HepG2 (cell line): ENCODE measurements around the gene UAP1L1. TPM values are rescaled to one million over a fixed set of nuclear protein-coding genes. Genes with fewer than 3 reads are reported as not detected.

Experiments used
- EZH2 ChIP-seq: conservative IDR thresholded peaks from 2 replicates; pipeline ENCODE4 v1.6.1; 2012; ENCODE audit warnings: mild to moderate bottlenecking, low read depth, low read length, moderate library complexity
- HDAC2 ChIP-seq: sonication (generic); formaldehyde crosslinking; IDR thresholded peaks from 2 replicates; pipeline ENCODE4 v1.4.0; 2020; ENCODE audit warnings: missing genetic modification reagents
- MAZ ChIP-seq, 2 experiments: sonication (generic) in 1 of 2; formaldehyde crosslinking in 1 of 2; IDR thresholded peaks; 2 replicates each; pipeline versions ENCODE4 v1.5.0 to v1.6.1; 2012 to 2020; ENCODE audit warnings: low read depth in 2 of 2, mild to moderate bottlenecking in 2 of 2, borderline replicate concordance in 1 of 2, improper control_type of control experiment in 1 of 2, low read length in 1 of 2, missing genetic modification reagents in 1 of 2, moderate library complexity in 1 of 2
- NFYB ChIP-seq: sonication (generic); formaldehyde crosslinking; IDR thresholded peaks from 2 replicates; pipeline ENCODE4 v1.4.0; 2020; ENCODE audit warnings: missing genetic modification reagents
- REXO4 ChIP-seq: sonication (generic); formaldehyde crosslinking; IDR thresholded peaks from 2 replicates; pipeline ENCODE4 v1.8.0; 2022; ENCODE audit warnings: missing genetic modification reagents, mild to moderate bottlenecking, borderline replicate concordance
- SMC3 ChIP-seq: IDR thresholded peaks from 2 replicates; pipeline ENCODE4 v1.6.1; 2011; ENCODE audit warnings: low read length, improper control_type of control experiment
- SPEN ChIP-seq: sonication (generic); formaldehyde crosslinking; IDR thresholded peaks from 2 replicates; pipeline ENCODE4 v1.5.1; 2020; ENCODE audit warnings: low read depth, mild to moderate bottlenecking, missing genetic modification reagents
- ZFP90 ChIP-seq: sonication (generic); formaldehyde crosslinking; IDR thresholded peaks from 2 replicates; pipeline ENCODE4 v1.8.0; 2022; ENCODE audit warnings: missing genetic modification reagents, mild to moderate bottlenecking, inconsistent platforms, borderline replicate concordance
- ZNF225 ChIP-seq: sonication (generic); formaldehyde crosslinking; IDR thresholded peaks from 2 replicates; pipeline ENCODE4 v1.4.0; 2020; ENCODE audit warnings: mild to moderate bottlenecking, missing genetic modification reagents
- ZNF230 ChIP-seq: sonication (generic); formaldehyde crosslinking; IDR thresholded peaks from 2 replicates; pipeline ENCODE4 v1.4.0; 2020; ENCODE audit warnings: mild to moderate bottlenecking, missing genetic modification reagents
- ZNF234 ChIP-seq: sonication (generic); formaldehyde crosslinking; conservative IDR thresholded peaks from 2 replicates; pipeline ENCODE4 v1.5.1; 2020; ENCODE audit warnings: mild to moderate bottlenecking, missing genetic modification reagents
- ZNF280D ChIP-seq: sonication (generic); formaldehyde crosslinking; IDR thresholded peaks from 2 replicates; pipeline ENCODE4 v1.5.1; 2020; ENCODE audit warnings: mild to moderate bottlenecking, missing genetic modification reagents
- ZNF383 ChIP-seq: sonication (generic); formaldehyde crosslinking; IDR thresholded peaks from 2 replicates; pipeline ENCODE4 v1.4.0; 2020; ENCODE audit warnings: missing genetic modification reagents, mild to moderate bottlenecking, borderline replicate concordance
- polyA plus RNA-seq, 8 experiments: library from polyadenylated mRNA; depleted of rRNA in 3 of 8; stranded (reverse) in 7 of 8; unstranded in 1 of 8; fragments of >200 nt; fragmentation: Illumina TruSeq in 4 of 8; extraction: Trizol in 4 of 8; gene quantifications; 2 replicates each; pipeline versions ENCODE4 v1.2.1 to v1.2.3, GENCODE V29; 2011 to 2016; ENCODE audit warnings: low read depth in 4 of 8, missing spikeins in 1 of 8, mixed read lengths in 1 of 8; ENCODE audit not compliant: insufficient read depth in 1 of 8
- total RNA-seq, 5 experiments: library from RNA; depleted of rRNA; stranded (reverse); fragments of >200 nt; fragmentation: Illumina TruSeq; extraction: Trizol; gene quantifications; 2 replicates each; pipeline ENCODE4 v1.2.3, GENCODE V29; 2016; ENCODE audit warnings: low read depth in 1 of 5
- TF ChIP-seq, protein P1 (sequence below): sonication (generic); formaldehyde crosslinking; IDR thresholded peaks from 2 replicates; pipeline ENCODE4 v1.9.0; 2022; ENCODE audit warnings: missing genetic modification reagents, mild to moderate bottlenecking, borderline replicate concordance
- TF ChIP-seq, protein P2 (sequence below): sonication (generic); formaldehyde crosslinking; IDR thresholded peaks from 2 replicates; pipeline ENCODE4 v1.4.0; 2020; ENCODE audit warnings: missing genetic modification reagents, borderline replicate concordance
- TF ChIP-seq, protein P3 (sequence below): sonication (generic); formaldehyde crosslinking; IDR thresholded peaks from 2 replicates; pipeline ENCODE4 v1.4.0; 2020; ENCODE audit warnings: missing genetic modification reagents

Gene UAP1L1
- total and polyA plus RNA-seq, 2 of the 13 experiments (the other 11 are each of a cell fraction or from before 2014, with no cell fraction given), result 5.4 to 6.4 TPM

DNA sequence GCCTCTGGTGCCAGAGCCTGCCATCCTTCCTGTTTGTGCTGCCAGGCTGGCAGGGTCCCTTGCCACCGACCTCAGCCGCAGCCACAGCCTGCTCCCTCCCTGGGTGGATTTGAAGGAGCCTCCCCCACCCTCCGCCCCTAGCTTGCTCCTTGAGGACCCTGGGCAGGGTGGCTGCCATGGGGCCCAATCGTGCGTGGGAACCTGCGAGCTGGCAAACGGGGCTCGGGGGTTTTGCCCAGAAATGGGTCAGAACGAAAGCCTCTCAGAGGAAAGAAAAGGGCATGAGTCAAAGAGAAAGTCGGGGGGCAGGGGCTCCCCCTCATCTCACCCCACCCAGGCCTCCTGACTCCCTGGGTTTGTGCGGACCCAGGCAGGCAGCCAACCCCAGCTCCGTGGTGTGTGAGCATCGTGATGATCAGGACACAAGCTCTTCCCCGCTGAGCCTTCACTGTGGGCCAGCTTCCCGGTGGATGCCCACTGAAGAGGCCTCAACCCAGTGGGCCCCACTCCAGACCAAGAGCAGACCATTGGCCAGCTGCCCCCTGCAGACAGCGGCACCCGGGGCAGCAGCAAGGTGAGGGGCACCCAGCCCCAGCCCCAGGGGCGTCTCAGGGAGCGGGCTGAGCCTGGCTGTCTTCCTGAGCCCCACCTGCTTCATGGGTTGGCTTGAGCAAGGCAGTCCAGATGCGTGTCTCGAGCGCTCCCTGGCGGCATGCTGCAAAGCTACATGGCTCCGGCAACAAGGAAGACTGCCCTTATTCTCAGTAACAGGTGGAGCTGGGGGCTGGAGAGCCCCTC lies 42.4 kb upstream of the UAP1L1 start (continued):
- TF ChIP-seq, protein P1, sequence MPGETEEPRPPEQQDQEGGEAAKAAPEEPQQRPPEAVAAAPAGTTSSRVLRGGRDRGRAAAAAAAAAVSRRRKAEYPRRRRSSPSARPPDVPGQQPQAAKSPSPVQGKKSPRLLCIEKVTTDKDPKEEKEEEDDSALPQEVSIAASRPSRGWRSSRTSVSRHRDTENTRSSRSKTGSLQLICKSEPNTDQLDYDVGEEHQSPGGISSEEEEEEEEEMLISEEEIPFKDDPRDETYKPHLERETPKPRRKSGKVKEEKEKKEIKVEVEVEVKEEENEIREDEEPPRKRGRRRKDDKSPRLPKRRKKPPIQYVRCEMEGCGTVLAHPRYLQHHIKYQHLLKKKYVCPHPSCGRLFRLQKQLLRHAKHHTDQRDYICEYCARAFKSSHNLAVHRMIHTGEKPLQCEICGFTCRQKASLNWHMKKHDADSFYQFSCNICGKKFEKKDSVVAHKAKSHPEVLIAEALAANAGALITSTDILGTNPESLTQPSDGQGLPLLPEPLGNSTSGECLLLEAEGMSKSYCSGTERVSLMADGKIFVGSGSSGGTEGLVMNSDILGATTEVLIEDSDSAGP, result peak; percentile 61
- no peak for TF ChIP-seq ZNF234 (CRISPR knock-in tag)
- no peak for TF ChIP-seq ZNF230 (CRISPR knock-in tag)
- TF ChIP-seq, protein P2, sequence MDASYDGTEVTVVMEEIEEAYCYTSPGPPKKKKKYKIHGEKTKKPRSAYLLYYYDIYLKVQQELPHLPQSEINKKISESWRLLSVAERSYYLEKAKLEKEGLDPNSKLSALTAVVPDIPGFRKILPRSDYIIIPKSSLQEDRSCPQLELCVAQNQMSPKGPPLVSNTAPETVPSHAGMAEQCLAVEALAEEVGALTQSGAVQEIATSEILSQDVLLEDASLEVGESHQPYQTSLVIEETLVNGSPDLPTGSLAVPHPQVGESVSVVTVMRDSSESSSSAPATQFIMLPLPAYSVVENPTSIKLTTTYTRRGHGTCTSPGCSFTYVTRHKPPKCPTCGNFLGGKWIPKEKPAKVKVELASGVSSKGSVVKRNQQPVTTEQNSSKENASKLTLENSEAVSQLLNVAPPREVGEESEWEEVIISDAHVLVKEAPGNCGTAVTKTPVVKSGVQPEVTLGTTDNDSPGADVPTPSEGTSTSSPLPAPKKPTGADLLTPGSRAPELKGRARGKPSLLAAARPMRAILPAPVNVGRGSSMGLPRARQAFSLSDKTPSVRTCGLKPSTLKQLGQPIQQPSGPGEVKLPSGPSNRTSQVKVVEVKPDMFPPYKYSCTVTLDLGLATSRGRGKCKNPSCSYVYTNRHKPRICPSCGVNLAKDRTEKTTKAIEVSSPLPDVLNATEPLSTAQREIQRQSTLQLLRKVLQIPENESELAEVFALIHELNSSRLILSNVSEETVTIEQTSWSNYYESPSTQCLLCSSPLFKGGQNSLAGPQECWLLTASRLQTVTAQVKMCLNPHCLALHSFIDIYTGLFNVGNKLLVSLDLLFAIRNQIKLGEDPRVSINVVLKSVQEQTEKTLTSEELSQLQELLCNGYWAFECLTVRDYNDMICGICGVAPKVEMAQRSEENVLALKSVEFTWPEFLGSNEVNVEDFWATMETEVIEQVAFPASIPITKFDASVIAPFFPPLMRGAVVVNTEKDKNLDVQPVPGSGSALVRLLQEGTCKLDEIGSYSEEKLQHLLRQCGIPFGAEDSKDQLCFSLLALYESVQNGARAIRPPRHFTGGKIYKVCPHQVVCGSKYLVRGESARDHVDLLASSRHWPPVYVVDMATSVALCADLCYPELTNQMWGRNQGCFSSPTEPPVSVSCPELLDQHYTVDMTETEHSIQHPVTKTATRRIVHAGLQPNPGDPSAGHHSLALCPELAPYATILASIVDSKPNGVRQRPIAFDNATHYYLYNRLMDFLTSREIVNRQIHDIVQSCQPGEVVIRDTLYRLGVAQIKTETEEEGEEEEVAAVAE (CRISPR knock-in tag), result no peak
- TF ChIP-seq REXO4, result no peak
- TF ChIP-seq SPEN, result peak; percentile 40; the same call in 1 of the 2 replicates
- no peak for TF ChIP-seq EZH2
- peak; percentile 34; the same call in 1 of the 2 replicates for TF ChIP-seq ZNF225 (CRISPR knock-in tag)
- TF ChIP-seq SMC3, result peak; percentile 68
- TF ChIP-seq NFYB (CRISPR knock-in tag), result no peak
- no peak for TF ChIP-seq ZFP90 (CRISPR knock-in tag)
- no peak for TF ChIP-seq MAZ (IDR thresholded peaks at IDR 0.05; ENCODE audit: borderline replicate concordance, low read depth, low read length)
- peak; percentile 65; the same call in 1 of the 2 replicates for TF ChIP-seq MAZ (CRISPR knock-in tag; IDR thresholded peaks at IDR 0.05; ENCODE audit: low read depth)
- TF ChIP-seq ZNF383 (CRISPR knock-in tag), result no peak
- TF ChIP-seq ZNF280D (CRISPR knock-in tag), result no peak
- TF ChIP-seq HDAC2 (CRISPR knock-in tag), result 0 out of 2 replicates have a peak, but pooled peaks have one; percentile 11
- TF ChIP-seq, protein P3, sequence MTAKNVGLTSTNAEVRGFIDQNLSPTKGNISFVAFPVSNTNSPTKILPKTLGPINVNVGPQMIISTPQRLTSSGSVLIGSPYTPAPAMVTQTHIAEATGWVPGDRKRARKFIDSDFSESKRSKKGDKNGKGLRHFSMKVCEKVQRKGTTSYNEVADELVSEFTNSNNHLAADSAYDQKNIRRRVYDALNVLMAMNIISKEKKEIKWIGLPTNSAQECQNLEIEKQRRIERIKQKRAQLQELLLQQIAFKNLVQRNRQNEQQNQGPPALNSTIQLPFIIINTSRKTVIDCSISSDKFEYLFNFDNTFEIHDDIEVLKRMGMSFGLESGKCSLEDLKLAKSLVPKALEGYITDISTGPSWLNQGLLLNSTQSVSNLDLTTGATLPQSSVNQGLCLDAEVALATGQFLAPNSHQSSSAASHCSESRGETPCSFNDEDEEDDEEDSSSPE, result no peak
